ENCODE results near the gene BCL2L14. TPM values are rescaled to one million over a fixed set of nuclear protein-coding genes. Genes with fewer than 3 reads are reported as not detected.
A peak's percentile ranks its signal among the peaks of the same experiment; 100 is the strongest.

BCL2L14 gene
- total and polyA plus RNA-seq, 8 donors: 2.6 to 32.7 (median 16.4) TPM

- Histone ChIP-seq H3K4me1 (no peaks in the 10 kb centered on the region), H3K27ac (no peak overlapping the region), H3K9me3 (no peaks in the 10 kb centered on the region), H3K36me3 (peaks cover 0 to 23% (median 15%) of the 10 kb centered on the region in 4 donors), H3K4me3 (no peak overlapping the region), H3K27me3 (no peaks in the 10 kb centered on the region)
- 83 to 90% (median 88%) methylated on average over 4 of the region's 4 CpGs for WGBS, 5 donors
- TF ChIP-seq POLR2AphosphoS5 (IDR thresholded peaks at IDR 0.05): no peak
- no peak for TF ChIP-seq POLR2A (IDR thresholded peaks at IDR 0.05)
- TF ChIP-seq EP300 (IDR thresholded peaks at IDR 0.05): no peak
- TF ChIP-seq CTCF (IDR thresholded peaks at IDR 0.05): no peak
- DNase-seq: no peak
- intact Hi-C loops (cut with DNase I; ENCODE audit: low total_unique reads): no loop called here
Measured at GRCh38 chr12:12115514-12115913, 44.8 kb downstream of the BCL2L14 start.

- 75 to 91% (median 83%) methylated on average over 2 of the region's 2 CpGs for WGBS, 5 donors
- H3K36me3 ChIP-seq: peaks cover 4 to 34% (median 27%) of the 10 kb centered on the region in 4 donors
- DNase-seq: no peak
Measured at GRCh38 chr12:12116677-12117076, 45.9 kb downstream of the BCL2L14 start.

GRCh38 chr12:12121061-12121460, 50.3 kb downstream of the BCL2L14 start:
- Histone ChIP-seq H3K36me3 (peaks cover 4 to 60% (median 59%) of the 10 kb centered on the region in 4 donors), H3K9me3 (no peaks in the 10 kb centered on the region), H3K27me3 (no peaks in the 10 kb centered on the region), H3K4me1 (no peaks in the 10 kb centered on the region), H3K4me3 (no peak overlapping the region), H3K27ac (no peak overlapping the region)
- DNase-seq: no peak
- intact Hi-C loops (cut with DNase I; ENCODE audit: low total_unique reads): no loop called here
- 77 to 84% (median 82%) methylated on average over 5 of the region's 5 CpGs for WGBS, 5 donors
- TF ChIP-seq POLR2A (IDR thresholded peaks at IDR 0.05): no peak
- no peak for TF ChIP-seq CTCF (IDR thresholded peaks at IDR 0.05)
- TF ChIP-seq POLR2AphosphoS5 (IDR thresholded peaks at IDR 0.05): no peak
- no peak for TF ChIP-seq EP300 (IDR thresholded peaks at IDR 0.05)

More at GRCh38 chr12:12116677-12117076, 45.9 kb downstream of the BCL2L14 start:
- intact Hi-C loops (cut with DNase I; ENCODE audit: low total_unique reads): no loop called here
- no peak overlapping the region for H3K27ac ChIP-seq
- TF ChIP-seq EP300 (IDR thresholded peaks at IDR 0.05) (no peak), POLR2A (IDR thresholded peaks at IDR 0.05) (no peak), CTCF (IDR thresholded peaks at IDR 0.05) (no peak), POLR2AphosphoS5 (IDR thresholded peaks at IDR 0.05) (no peak)
- no peaks in the 10 kb centered on the region for H3K4me1 ChIP-seq
- H3K9me3 ChIP-seq: no peaks in the 10 kb centered on the region
- H3K4me3 ChIP-seq: no peak overlapping the region
- H3K27me3 ChIP-seq: no peaks in the 10 kb centered on the region

GRCh38 chr12:12123036-12123604, 52.4 kb downstream of the BCL2L14 start:
- 73 to 89% (median 83%) methylated on average over 3 of the region's 3 CpGs for WGBS, 5 donors
- peak overlapping the region in 1 of 5 donors; percentile 35 for H3K27ac ChIP-seq
- intact Hi-C loops (cut with DNase I; ENCODE audit: low total_unique reads): no loop called here
- no peaks in the 10 kb centered on the region for H3K4me1 ChIP-seq
- peaks cover 4 to 79% (median 72%) of the 10 kb centered on the region in 4 donors for H3K36me3 ChIP-seq
- H3K9me3 ChIP-seq: no peaks in the 10 kb centered on the region
- H3K4me3 ChIP-seq: no peak overlapping the region
- TF ChIP-seq EP300 (IDR thresholded peaks at IDR 0.05) (no peak), POLR2AphosphoS5 (IDR thresholded peaks at IDR 0.05) (no peak), POLR2A (IDR thresholded peaks at IDR 0.05) (no peak), CTCF (IDR thresholded peaks at IDR 0.05) (no peak)
- no peaks in the 10 kb centered on the region for H3K27me3 ChIP-seq
- no peak for DNase-seq
